C4-2B (cell line): ENCODE results near the gene ATP8B3.

Source experiments
- CTCF ChIP-seq: fragments of 450-650 bp; conservative IDR thresholded peaks from 2 replicates; pipeline ENCODE4 v1.5.1; 2017; ENCODE audit warnings: mild to moderate bottlenecking
- ZFX ChIP-seq: fragments of 450-650 bp; IDR thresholded peaks from 2 replicates; pipeline ENCODE4 v1.6.1; 2017

DNA sequence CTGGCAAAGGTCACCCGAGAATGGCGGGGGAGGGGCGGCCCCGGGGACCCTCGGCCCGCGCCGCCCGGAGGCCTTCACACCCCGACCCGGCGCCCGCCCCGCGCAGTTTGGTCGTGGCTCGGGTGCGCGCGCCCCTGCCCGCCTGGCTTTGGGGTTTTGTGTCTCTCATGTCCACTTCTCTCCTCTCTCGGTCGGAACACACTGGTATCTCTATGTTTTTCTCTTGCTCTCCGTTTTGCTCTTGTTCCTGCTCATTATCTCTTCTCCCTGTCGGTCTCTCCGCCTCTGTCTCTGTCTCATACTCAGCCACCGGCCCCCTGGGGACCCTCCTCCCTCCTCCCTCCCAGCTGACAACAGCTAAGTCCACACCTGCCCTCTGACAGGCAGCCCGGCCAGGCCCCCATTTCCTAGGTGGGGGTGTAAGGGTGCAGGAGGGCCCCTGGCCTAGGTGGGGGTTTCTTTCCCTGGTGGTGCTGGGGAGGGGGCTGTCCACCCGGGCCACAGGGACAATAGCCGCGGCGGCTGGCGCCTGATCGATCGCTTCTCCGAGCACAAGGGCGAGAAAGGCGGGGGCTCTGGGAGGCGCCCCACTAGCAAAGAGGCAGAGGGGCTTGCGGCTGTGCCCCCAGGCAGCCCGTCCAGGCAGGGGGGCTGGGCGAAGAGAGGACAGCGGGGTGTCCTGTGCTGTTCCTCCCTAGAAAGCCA, 56.5 kb downstream of the ATP8B3 start:
- TF ChIP-seq CTCF: no peak
- TF ChIP-seq ZFX: no peak
